Measurements from ENCODE around the gene WDR35. TPM values are rescaled to one million over a fixed set of nuclear protein-coding genes. Genes with fewer than 3 reads are reported as not detected.

Gene WDR35
- total RNA-seq, 1 donor from 2014 or later, result 8.8 TPM

DNA sequence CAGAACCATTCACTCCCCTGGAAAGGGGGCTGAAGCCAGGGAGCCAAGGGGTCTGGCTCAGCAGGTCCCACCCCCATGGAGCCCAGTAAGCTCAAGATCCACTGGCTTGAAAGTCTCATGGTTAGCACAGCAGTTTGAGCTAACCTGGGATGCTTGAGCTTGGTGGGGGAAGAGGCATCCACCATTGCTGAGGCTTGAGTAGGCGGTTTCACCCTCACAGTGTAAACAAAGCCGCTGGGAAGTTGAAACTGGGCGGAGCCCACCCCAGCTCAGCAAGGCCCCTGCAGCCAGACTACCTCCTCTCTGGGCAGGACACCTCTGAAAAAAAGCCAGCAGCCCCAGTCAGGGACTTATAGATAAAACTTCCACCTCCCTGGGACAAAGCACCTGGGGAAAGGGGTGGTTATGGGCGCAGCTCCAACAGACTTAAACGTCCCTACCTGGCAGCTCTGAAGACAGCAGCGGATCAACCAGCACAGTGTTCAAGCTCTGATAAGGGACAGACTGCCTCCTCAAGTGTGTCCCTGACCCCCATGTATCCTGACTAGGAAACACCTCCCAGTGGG, 73.4 kb downstream of the WDR35 start:
- no peak for ATAC-seq
- intact Hi-C loops (cut with DNase I), result no loop called here
- H3K4me1 ChIP-seq, result no peaks in the 10 kb centered on the region
- TF ChIP-seq, protein P1, sequence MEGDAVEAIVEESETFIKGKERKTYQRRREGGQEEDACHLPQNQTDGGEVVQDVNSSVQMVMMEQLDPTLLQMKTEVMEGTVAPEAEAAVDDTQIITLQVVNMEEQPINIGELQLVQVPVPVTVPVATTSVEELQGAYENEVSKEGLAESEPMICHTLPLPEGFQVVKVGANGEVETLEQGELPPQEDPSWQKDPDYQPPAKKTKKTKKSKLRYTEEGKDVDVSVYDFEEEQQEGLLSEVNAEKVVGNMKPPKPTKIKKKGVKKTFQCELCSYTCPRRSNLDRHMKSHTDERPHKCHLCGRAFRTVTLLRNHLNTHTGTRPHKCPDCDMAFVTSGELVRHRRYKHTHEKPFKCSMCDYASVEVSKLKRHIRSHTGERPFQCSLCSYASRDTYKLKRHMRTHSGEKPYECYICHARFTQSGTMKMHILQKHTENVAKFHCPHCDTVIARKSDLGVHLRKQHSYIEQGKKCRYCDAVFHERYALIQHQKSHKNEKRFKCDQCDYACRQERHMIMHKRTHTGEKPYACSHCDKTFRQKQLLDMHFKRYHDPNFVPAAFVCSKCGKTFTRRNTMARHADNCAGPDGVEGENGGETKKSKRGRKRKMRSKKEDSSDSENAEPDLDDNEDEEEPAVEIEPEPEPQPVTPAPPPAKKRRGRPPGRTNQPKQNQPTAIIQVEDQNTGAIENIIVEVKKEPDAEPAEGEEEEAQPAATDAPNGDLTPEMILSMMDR (IDR thresholded peaks at IDR 0.05), result no peak
- H3K4me3 ChIP-seq, result no peak overlapping the region
- no peaks in the 10 kb centered on the region for H3K36me3 ChIP-seq
- DNase-seq, result no peak
- H3K27me3 ChIP-seq (ENCODE audit: low read depth), result no peaks in the 10 kb centered on the region
- H3K9me3 ChIP-seq, result no peaks in the 10 kb centered on the region
- H3K27ac ChIP-seq, result no peak overlapping the region

DNA sequence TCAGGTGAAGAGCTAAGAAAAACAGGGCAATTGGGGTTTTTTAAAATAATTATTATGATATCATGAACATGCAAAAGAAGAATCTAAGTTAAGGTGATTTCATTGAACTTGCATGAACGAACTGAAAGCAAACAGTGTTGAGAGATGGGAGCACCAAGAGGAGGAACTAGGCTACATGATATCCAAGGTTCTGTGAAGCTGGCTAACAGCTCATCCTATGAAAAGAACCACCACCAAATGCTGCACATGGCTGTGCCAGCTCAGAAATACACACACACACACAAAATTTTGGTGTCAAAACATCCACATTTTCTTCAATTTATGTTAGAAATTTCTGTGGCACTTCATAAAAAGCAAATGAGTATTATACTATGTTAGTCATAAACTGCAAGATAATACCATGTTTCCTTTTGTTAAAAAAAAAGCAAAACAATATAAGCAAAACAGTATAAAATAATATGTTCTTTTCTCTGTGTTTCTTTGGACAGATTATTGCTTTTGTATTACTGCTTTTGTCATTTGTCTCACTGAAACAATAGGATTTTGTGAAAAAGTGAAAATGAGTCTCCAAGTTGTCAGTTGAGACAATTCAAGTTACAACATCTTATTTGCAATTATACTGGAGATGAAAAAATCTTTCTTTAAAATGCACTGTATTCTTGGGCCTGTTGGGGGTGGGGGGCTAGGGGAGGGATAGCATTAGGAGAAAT, 75.5 kb downstream of the WDR35 start:
- Histone ChIP-seq H3K4me3 (no peak overlapping the region), H3K4me1 (no peaks in the 10 kb centered on the region), H3K9me3 (no peaks in the 10 kb centered on the region), H3K36me3 (no peaks in the 10 kb centered on the region), H3K27me3 (ENCODE audit: low read depth) (no peaks in the 10 kb centered on the region), H3K27ac (no peak overlapping the region)
- intact Hi-C loops (cut with DNase I), result no loop called here
- no peak for ATAC-seq
- no peak for DNase-seq
- TF ChIP-seq, protein P1 (IDR thresholded peaks at IDR 0.05), result no peak

DNA sequence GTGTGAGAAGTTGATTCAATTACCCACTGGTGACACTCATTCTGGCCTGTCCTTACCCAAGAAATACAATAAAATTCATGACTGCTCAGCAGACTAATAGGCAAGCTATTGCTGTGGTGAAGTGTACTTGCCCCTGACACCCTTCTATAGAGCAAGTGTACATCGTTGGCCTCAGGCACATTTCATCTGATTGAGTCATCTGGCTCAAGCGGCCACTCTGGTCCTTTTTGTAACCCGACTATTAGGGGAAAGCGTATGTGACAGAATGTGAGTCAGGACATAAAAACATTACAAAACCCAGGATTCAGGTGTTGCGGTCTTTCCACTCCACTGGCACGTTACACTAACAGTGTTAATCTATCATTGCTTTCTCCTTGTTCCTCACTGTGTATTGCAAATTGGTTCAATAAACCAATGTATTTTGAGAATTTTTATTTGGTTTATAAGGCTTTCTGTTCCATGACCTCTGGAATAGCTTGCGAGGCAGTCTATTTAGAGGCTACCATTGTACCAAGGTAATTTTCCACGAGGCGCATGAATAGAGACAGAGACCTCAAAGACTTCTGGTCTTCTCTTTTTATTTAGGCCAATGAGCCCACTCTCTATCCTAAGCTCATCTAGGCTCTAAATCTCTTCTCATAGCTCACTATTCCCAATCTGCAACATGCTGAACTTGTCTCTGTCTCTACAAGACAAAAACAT, 77.9 kb downstream of the WDR35 start:
- DNase-seq, result no peak
- TF ChIP-seq, protein P1 (IDR thresholded peaks at IDR 0.05), result no peak
- H3K27me3 ChIP-seq (ENCODE audit: low read depth), result no peaks in the 10 kb centered on the region

DNA sequence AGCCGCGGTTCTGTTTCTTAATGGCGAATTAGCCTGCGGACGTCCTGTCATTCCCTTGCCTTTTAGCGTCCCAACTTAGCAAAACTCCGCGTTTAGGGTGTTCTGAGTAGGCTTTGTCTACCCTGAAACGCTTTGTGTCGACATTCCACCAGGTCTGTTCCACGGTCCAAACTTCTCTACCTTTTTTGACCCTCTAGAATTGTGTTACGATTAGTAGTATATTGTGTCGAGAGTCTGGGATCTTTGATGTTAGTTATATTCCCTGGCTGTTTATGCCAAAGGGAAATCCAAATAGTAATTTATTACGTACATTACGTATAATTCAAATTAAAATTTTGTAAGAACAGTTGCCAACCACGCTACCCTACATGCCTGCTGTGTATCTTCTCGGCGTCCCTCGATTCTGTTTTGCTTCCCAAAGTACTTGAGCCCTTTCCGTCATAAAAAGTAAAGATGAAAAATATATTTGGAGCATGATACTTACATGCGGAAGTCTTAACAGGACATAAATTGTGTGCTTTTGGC, 87.6 kb downstream of the WDR35 start:
- no peak for DNase-seq
- peak overlapping the region; percentile 95 for H3K27ac ChIP-seq
- TF ChIP-seq, protein P1 (IDR thresholded peaks at IDR 0.05), result no peak
- no peaks in the 10 kb centered on the region for H3K27me3 ChIP-seq (ENCODE audit: low read depth)
- H3K36me3 ChIP-seq, result no peaks in the 10 kb centered on the region
- intact Hi-C loops (cut with DNase I), result no loop called here
- no peaks in the 10 kb centered on the region for H3K9me3 ChIP-seq
- peak; percentile 6 to 18 for ATAC-seq
- H3K4me1 ChIP-seq, result peaks cover 40% of the 10 kb centered on the region
- peak overlapping the region; percentile 69 for H3K4me3 ChIP-seq

More for the DNA sequence above, 77.9 kb downstream of the WDR35 start:
- no peaks in the 10 kb centered on the region for H3K4me1 ChIP-seq
- intact Hi-C loops (cut with DNase I), result no loop called here
- no peak overlapping the region for H3K27ac ChIP-seq
- no peaks in the 10 kb centered on the region for H3K36me3 ChIP-seq
- H3K9me3 ChIP-seq, result no peaks in the 10 kb centered on the region
- ATAC-seq, result no peak
- H3K4me3 ChIP-seq, result no peak overlapping the region

DNA sequence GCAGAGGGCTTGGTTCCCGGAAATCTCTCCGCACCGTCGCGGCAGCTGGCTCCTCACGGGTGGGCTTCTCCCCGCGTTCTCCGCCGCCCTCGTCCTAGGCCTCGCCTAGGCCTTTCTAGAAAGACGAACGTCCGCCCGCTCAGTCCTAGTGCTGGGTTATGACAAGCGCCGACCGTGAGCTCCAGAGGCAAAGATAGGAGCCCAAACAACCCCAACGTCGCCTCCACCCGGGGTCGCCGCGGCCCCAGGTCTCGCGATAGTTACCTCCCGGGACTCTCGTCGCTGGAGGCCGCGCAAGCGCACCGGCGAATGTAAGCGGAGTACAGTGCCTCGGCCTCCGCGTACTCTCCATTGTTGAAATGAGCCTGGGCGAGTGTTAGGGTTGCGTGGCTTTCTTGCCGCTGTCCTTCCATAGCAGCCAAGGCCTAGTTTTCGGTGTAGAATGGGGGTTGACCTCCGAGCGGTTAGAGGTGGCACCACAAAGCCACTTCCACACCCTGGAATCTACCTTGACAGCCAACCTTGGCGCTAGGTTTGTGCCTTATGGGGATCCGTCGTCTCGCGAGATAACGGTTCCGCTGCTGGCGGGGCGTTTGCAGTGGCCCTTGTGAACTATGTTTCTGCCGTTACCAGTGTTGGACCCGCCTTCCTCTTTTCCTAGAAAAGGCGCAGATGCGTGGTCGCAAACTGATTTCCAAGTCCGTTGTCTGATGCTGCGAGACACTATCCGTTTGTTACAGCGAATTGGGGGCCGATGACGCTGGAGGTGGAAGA, 88.3 kb downstream of the WDR35 start, which contains the start of gene TTC32:
Gene TTC32 (minus strand): TSS at position 542 of the 774 bp plus-strand sequence. CDS start 129 bp downstream, at position 413.
- no peaks in the 10 kb centered on the region for H3K27me3 ChIP-seq (ENCODE audit: low read depth)
- H3K4me1 ChIP-seq, result peaks cover 46% of the 10 kb centered on the region
- intact Hi-C loops (cut with DNase I), result no loop called here
- H3K9me3 ChIP-seq, result no peaks in the 10 kb centered on the region
- H3K36me3 ChIP-seq, result no peaks in the 10 kb centered on the region
- peak; percentile 98 to 99 for ATAC-seq
- peak within 1 kb of the TSS; percentile 95 for H3K27ac ChIP-seq
- peak within 1 kb of the TSS; percentile 69 for H3K4me3 ChIP-seq
- peak; percentile 94 for DNase-seq
- TF ChIP-seq, protein P1 (IDR thresholded peaks at IDR 0.05), result no peak
